Mesothelial cell of epicardium (in vitro differentiated cells): ENCODE results near the gene PDE3B. TPM values are rescaled to one million over a fixed set of nuclear protein-coding genes. Genes with fewer than 3 reads are reported as not detected.

Experiments
- DNase-seq, 2 experiments: peaks; one replicate each; pipeline ENCODE4 v3.0.0; 2021; ENCODE audit warnings: low spot score in 2 of 2; ENCODE audit not compliant: unreplicated experiment in 2 of 2
- H3K27ac Mint-ChIP-seq: 2 replicates; pipeline ENCODE4 v1.8.0; 2021; ENCODE audit warnings: mixed read lengths
- H3K27me3 Mint-ChIP-seq: 2 replicates; pipeline ENCODE4 v1.8.0; 2021; ENCODE audit warnings: low read depth, mixed read lengths
- H3K36me3 Mint-ChIP-seq: 2 replicates; pipeline ENCODE4 v1.8.0; 2021; ENCODE audit warnings: mixed read lengths
- H3K4me1 Mint-ChIP-seq: 2 replicates; pipeline ENCODE4 v1.8.0; 2021; ENCODE audit warnings: mixed read lengths
- H3K4me3 Mint-ChIP-seq: 2 replicates; pipeline ENCODE4 v1.8.0; 2021; ENCODE audit warnings: mild to moderate bottlenecking, moderate library complexity, mixed read lengths
- H3K9me3 Mint-ChIP-seq: 2 replicates; pipeline ENCODE4 v1.8.0; 2021; ENCODE audit warnings: mixed read lengths
- CTCF ChIP-seq: fragments of 200-600 bp; sonication (generic); IDR thresholded peaks from one replicate; pipeline ENCODE4 v1.5.0; 2021; ENCODE audit warnings: antibody characterized with exemption; ENCODE audit not compliant: unreplicated experiment
- total RNA-seq: library from RNA; stranded (reverse); gene quantifications from 3 replicates; pipeline ENCODE4 v1.2.1, GENCODE V29; 2021

Gene PDE3B
- total RNA-seq, 1 donor from 2014 or later, result 12.3 TPM

DNA sequence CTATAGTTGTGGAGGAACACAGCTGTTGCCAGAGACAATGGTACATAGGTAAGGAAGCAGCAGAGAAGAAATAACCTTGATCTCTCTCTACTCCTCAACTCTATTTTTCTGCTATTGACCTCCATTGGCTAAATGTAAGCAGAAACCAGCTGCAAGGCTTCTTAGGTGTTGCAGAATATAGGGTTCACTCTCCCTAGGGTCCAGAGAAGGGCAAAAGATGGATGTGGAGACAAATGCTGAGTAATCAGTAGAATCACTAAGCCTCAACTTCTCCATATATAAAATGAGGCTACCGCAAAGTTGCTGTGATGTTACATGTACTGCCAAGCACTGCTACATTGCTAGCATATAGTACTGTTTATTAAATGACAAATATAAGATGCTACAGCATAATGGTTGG, 120.6 kb downstream of the PDE3B start:
- Mint-ChIP-seq H3K36me3 (no peaks in the 10 kb centered on the region), H3K9me3 (no peaks in the 10 kb centered on the region), H3K27ac (no peak overlapping the region), H3K4me3 (no peak overlapping the region), H3K4me1 (peaks cover 15% of the 10 kb centered on the region), H3K27me3 (no peaks in the 10 kb centered on the region)
- DNase-seq, result no peak
- TF ChIP-seq CTCF, result no peak

- Mint-ChIP-seq H3K4me1 (peaks cover 14% of the 10 kb centered on the region), H3K27me3 (no peaks in the 10 kb centered on the region), H3K27ac (no peak overlapping the region), H3K4me3 (no peak overlapping the region), H3K9me3 (no peaks in the 10 kb centered on the region), H3K36me3 (no peaks in the 10 kb centered on the region)
- no peak for DNase-seq
- TF ChIP-seq CTCF, result no peak
Observed at GRCh38 chr11:14764579-14765527, 121.2 kb downstream of the PDE3B start.

DNA sequence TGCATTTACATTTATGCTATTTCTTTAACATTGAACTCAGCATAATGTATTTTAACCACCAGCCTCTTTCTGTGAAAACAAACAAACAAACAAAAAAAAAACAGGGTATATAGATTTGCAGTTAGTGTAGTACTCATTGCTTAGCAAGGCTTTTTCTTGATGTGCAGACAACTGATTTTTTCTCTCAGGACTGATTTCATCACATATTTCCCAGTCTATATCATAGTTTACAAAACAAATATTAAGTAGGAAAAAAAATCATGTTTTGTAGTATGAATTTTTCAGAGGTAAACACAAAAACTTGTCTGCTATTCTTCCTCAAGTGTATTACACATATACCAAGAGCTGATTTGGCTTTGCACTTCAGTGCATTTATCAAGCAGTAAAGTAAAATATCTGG, 123.0 kb downstream of the PDE3B start:
- TF ChIP-seq CTCF, result no peak
- no peaks in the 10 kb centered on the region for H3K27me3 Mint-ChIP-seq
- H3K36me3 Mint-ChIP-seq, result no peaks in the 10 kb centered on the region
- H3K27ac Mint-ChIP-seq, result no peak overlapping the region
- H3K9me3 Mint-ChIP-seq, result no peaks in the 10 kb centered on the region
- no peak for DNase-seq
- no peak overlapping the region for H3K4me3 Mint-ChIP-seq
- H3K4me1 Mint-ChIP-seq, result peaks cover 17% of the 10 kb centered on the region

GRCh38 chr11:14768526-14769188, 125.1 kb downstream of the PDE3B start:
- Mint-ChIP-seq H3K27me3 (no peaks in the 10 kb centered on the region), H3K9me3 (no peaks in the 10 kb centered on the region), H3K4me1 (peaks cover 17% of the 10 kb centered on the region), H3K36me3 (no peaks in the 10 kb centered on the region), H3K27ac (no peak overlapping the region), H3K4me3 (no peak overlapping the region)
- no peak for DNase-seq
- no peak for TF ChIP-seq CTCF

DNA sequence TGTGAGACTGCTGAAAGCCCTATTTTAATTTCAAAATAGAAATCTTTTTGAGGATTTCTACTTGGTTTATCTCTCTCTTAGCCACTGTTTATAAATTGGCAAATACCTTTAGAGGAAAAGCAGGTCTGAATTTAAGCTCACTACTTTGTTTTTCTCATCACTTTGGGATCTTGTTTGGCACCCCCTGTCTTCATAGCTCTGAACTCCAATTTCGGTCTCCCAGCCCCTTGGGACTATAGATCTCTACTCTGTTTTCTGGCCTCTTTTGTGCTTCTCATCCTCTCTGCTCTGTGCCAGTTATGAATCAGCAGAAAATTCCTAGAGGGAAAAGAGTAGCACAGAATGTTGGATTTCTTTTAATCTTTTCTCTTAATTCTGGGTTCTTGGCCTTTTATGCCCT, 130.2 kb downstream of the PDE3B start:
- Mint-ChIP-seq H3K4me3 (no peak overlapping the region), H3K9me3 (peaks cover 14% of the 10 kb centered on the region), H3K27me3 (no peaks in the 10 kb centered on the region), H3K27ac (no peak overlapping the region), H3K4me1 (peaks cover 6% of the 10 kb centered on the region), H3K36me3 (peaks cover 6% of the 10 kb centered on the region)
- no peak for DNase-seq
- no peak for TF ChIP-seq CTCF
